ENCODE measurements around the gene PCDHA9.
"Not testable (repeated sequence)": the region's sequence is repeated elsewhere in the genome, so short reads cannot be mapped to it uniquely, and the experiment has no call there.

The PCDHA9 gene

GRCh38 chr5:140833993-140834392, 14.2 kb upstream of the PCDHA9 start, which contains the start of gene PCDHA7:
Gene PCDHA7, plus strand, starts transcription at chr5:140834269. Its CDS starts 115 bp downstream, at chr5:140834384.
- DNase-seq (ENCODE audit: low read depth), result no peak
- TF ChIP-seq CTCF (IDR thresholded peaks at IDR 0.05; ENCODE audit: low read depth, low read length, missing control alignments), result no peak
- no peak within 1 kb of the TSS for H3K4me3 ChIP-seq (ENCODE audit: low read depth, low read length)

- H3K4me3 ChIP-seq (ENCODE audit: low read depth, low read length); DNase-seq (ENCODE audit: low read depth): not testable (repeated sequence)
Measured at GRCh38 chr5:140834439-140835008, 13.7 kb upstream of the PCDHA9 start.

GRCh38 chr5:140835622-140836510, 12.3 kb upstream of the PCDHA9 start:
- no peak for DNase-seq (ENCODE audit: low read depth)
- no peak overlapping the region for H3K4me3 ChIP-seq (ENCODE audit: low read depth, low read length)
- TF ChIP-seq CTCF (IDR thresholded peaks at IDR 0.05; ENCODE audit: low read depth, low read length, missing control alignments), result no peak

GRCh38 chr5:140840978-140841962, 6.9 kb upstream of the PCDHA9 start, which contains the start of gene PCDHA8:
Gene PCDHA8, plus strand, starts transcription at chr5:140841187. Its CDS starts 135 bp downstream, at chr5:140841322.
- no peak within 1 kb of the TSS for H3K4me3 ChIP-seq (ENCODE audit: low read depth, low read length)
- no peak for TF ChIP-seq CTCF (IDR thresholded peaks at IDR 0.05; ENCODE audit: low read depth, low read length, missing control alignments)
- DNase-seq (ENCODE audit: low read depth), result no peak

- no peak for DNase-seq (ENCODE audit: low read depth)
- no peak for TF ChIP-seq CTCF (IDR thresholded peaks at IDR 0.05; ENCODE audit: low read depth, low read length, missing control alignments)
- H3K4me3 ChIP-seq (ENCODE audit: low read depth, low read length), result no peak overlapping the region
Measured at GRCh38 chr5:140842798-140843733, 5.1 kb upstream of the PCDHA9 start.

- not testable (repeated sequence) for H3K4me3 ChIP-seq (ENCODE audit: low read depth, low read length); DNase-seq (ENCODE audit: low read depth)
Measured at GRCh38 chr5:140849831-140850634, 1.9 kb downstream of the PCDHA9 start.

Data from GM12864 (cell line).